ENCODE results near the gene MEGF9. TPM values are rescaled to one million over a fixed set of nuclear protein-coding genes. Genes with fewer than 3 reads are reported as not detected.

The MEGF9 gene
- total RNA-seq, 1 donor from 2014 or later = 9.0 TPM

DNA sequence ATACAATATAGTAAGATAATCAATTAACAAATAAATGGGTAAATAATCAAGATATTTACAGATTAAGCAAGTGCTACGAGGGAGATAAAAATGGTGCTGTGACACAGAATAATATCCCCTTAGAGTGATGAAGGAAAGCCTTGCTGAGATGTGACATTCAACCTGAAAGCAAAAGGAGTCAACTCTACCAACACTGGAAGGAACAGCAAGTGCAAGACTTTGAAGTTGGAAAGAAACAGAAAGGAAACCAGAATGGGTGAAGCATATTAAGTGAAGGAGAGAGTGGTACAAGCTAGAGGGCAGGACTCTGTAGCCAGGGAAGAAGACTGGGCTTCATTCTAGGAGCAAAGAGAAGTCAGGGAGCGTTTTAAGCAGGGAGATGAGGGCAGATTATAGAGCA lies 12.2 kb upstream of the MEGF9 start:
- TF ChIP-seq, protein P1, sequence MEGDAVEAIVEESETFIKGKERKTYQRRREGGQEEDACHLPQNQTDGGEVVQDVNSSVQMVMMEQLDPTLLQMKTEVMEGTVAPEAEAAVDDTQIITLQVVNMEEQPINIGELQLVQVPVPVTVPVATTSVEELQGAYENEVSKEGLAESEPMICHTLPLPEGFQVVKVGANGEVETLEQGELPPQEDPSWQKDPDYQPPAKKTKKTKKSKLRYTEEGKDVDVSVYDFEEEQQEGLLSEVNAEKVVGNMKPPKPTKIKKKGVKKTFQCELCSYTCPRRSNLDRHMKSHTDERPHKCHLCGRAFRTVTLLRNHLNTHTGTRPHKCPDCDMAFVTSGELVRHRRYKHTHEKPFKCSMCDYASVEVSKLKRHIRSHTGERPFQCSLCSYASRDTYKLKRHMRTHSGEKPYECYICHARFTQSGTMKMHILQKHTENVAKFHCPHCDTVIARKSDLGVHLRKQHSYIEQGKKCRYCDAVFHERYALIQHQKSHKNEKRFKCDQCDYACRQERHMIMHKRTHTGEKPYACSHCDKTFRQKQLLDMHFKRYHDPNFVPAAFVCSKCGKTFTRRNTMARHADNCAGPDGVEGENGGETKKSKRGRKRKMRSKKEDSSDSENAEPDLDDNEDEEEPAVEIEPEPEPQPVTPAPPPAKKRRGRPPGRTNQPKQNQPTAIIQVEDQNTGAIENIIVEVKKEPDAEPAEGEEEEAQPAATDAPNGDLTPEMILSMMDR (IDR thresholded peaks at IDR 0.05) = no peak
- Mint-ChIP-seq H3K27me3 (no peaks in the 10 kb centered on the region), H3K36me3 (ENCODE audit: low read depth) (no peaks in the 10 kb centered on the region), H3K27ac (no peak overlapping the region), H3K4me1 (peaks cover 6% of the 10 kb centered on the region), H3K4me3 (no peak overlapping the region), H3K9me3 (no peaks in the 10 kb centered on the region)
- DNase-seq (no peak), ATAC-seq (ENCODE audit: low read depth) (no peak)
- intact Hi-C loops (cut with micrococcal nuclease) = no loop called here
- POLR2A ChIA-PET = no interaction called here
- CTCF ChIA-PET = no interaction called here

DNA sequence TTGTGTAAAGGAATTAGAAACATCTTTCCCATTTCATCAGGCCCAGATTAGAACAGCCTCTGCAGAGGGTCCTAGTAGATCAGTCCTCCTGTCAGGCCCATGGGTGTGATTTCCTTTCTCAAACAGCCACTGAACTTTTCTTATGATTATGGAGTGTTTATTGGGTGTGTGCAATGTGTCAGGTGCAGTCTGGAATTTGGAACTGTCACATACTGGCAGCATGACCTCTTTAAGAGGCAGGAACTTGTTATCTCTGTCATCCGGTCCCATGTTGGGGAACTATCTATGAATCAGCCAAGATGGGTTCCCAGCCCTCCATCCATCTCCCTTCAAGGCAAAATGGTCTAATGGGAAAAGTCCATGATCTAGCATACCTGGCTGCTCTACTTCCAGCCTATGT lies 11.6 kb upstream of the MEGF9 start:
- Mint-ChIP-seq H3K27ac (no peak overlapping the region), H3K4me1 (peaks cover 6% of the 10 kb centered on the region), H3K36me3 (ENCODE audit: low read depth) (no peaks in the 10 kb centered on the region), H3K4me3 (no peak overlapping the region), H3K27me3 (no peaks in the 10 kb centered on the region), H3K9me3 (no peaks in the 10 kb centered on the region)
- intact Hi-C loops (cut with micrococcal nuclease) = no loop called here
- no peak for DNase-seq
- POLR2A ChIA-PET = no interaction called here
- TF ChIP-seq, protein P1 (IDR thresholded peaks at IDR 0.05) = no peak
- CTCF ChIA-PET = no interaction called here
- no peak for ATAC-seq (ENCODE audit: low read depth)

DNA sequence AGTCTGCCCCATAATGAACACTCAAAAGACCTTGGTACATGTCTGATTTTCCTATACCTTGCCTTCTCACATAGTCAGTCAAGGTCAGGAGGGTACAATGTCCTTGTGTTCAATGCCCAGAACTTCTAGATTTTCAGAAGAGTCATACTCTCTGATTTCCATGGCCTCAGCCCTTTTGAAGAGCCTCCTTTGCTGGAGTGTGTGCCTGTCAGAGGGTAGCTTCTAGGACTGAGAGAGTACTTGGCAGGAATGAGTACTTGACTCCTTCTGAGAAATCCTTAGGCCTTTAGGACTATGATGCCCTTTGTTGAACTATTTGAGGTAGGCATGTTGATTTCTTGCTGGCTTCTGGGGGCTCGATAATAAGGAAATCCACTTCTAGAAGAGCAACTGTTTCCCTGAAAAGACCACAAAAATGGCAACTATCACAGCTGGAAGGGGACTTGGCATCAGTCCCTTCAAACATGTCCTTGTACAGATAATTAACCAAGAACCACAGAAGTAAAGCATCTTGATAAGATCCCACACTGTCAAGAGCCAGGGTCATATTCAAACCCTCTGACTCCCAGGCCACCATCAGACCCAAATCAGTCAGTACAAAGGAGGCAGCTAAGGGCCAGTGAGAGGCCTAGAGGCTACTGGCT lies 10.6 kb upstream of the MEGF9 start:
- Mint-ChIP-seq H3K27ac (no peak overlapping the region), H3K4me1 (no peaks in the 10 kb centered on the region), H3K36me3 (ENCODE audit: low read depth) (no peaks in the 10 kb centered on the region), H3K9me3 (no peaks in the 10 kb centered on the region), H3K27me3 (no peaks in the 10 kb centered on the region), H3K4me3 (no peak overlapping the region)
- TF ChIP-seq, protein P1 (IDR thresholded peaks at IDR 0.05) = no peak
- ChIA-PET POLR2A (no interaction called here), CTCF (no interaction called here)
- DNase-seq = no peak
- intact Hi-C loops (cut with micrococcal nuclease) = no loop called here
- no peak for ATAC-seq (ENCODE audit: low read depth)

DNA sequence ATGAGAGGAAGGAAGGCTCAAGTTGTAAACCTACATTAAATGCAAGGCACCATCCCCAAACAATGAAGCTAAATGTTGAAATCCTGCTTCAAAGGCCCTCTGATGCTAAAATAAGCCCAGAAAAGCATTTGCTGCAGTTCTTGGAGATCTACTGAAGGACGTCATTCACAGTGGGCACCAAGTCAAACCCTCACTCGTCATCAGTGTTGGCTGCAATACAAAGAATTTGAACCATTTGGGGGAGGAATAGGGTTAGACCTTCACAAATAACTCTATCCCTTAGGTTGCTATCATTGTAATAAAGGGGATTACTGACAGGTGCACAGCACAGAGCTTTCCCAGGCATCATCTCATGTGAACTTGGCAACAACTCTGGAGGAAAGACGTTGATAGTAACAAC lies 9.3 kb upstream of the MEGF9 start:
- no peaks in the 10 kb centered on the region for H3K4me1 Mint-ChIP-seq
- TF ChIP-seq, protein P1 (IDR thresholded peaks at IDR 0.05) = no peak
- H3K36me3 Mint-ChIP-seq (ENCODE audit: low read depth) = no peaks in the 10 kb centered on the region
- intact Hi-C loops (cut with micrococcal nuclease) = no loop called here
- ATAC-seq (ENCODE audit: low read depth) (no peak), DNase-seq (no peak)
- H3K27ac Mint-ChIP-seq = no peak overlapping the region
- CTCF ChIA-PET = interaction anchor here (0.6 kb wide), 1 partner anchor 566 kb away, joined by 3 read pairs; no protein-coding TSS in a partner anchor
- no peaks in the 10 kb centered on the region for H3K27me3 Mint-ChIP-seq
- H3K4me3 Mint-ChIP-seq = no peak overlapping the region
- no peaks in the 10 kb centered on the region for H3K9me3 Mint-ChIP-seq
- POLR2A ChIA-PET = no interaction called here

DNA sequence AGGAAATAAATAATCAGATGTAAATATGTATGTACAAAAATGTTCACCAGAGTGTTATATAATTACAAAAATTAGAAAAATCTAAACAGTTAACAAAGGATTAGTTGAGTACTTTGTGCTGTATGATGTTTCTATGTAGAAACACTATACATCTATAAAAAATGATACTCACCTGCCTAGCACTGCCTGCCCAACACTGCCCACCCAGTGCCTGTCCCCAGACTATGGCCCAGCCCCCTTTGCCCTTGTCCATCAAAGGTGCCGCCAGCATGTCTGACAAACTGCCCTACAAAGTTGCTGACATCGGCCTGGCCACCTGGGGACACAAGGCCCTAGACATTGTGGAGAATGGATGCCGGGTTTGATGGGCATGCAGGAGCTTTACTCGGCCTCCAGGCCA lies 6.1 kb upstream of the MEGF9 start:
- Mint-ChIP-seq H3K27me3 (no peaks in the 10 kb centered on the region), H3K9me3 (no peaks in the 10 kb centered on the region), H3K27ac (no peak overlapping the region), H3K4me3 (no peak overlapping the region), H3K36me3 (ENCODE audit: low read depth) (no peaks in the 10 kb centered on the region), H3K4me1 (no peaks in the 10 kb centered on the region)
- DNase-seq (no peak), ATAC-seq (ENCODE audit: low read depth) (no peak)
- ChIA-PET CTCF (interaction anchor here (0.8 kb wide), 1 partner anchor 35 kb away, joined by 3 read pairs; no protein-coding TSS in a partner anchor), POLR2A (no interaction called here)
- intact Hi-C loops (cut with micrococcal nuclease) = no loop called here
- TF ChIP-seq, protein P1 (IDR thresholded peaks at IDR 0.05) = no peak

Data from activated B cell treated with CpG ODN at 0.5 μM for 24 hours (primary cell).